Neural progenitor cell (in vitro differentiated cells): ENCODE data around the gene C15orf39. TPM values are rescaled to one million over a fixed set of nuclear protein-coding genes. Genes with fewer than 3 reads are reported as not detected.
A peak's percentile ranks its signal among the peaks of the same experiment; 100 is the strongest.

Source experiments
- DNase-seq: peaks from one replicate; pipeline ENCODE4 v3.0.0-alpha.2; 2016; ENCODE audit warnings: low spot score
- H2AFZ ChIP-seq: fragments of 200-600 bp; sonication (generic); replicated peaks from 2 replicates; pipeline ENCODE4 v1.6.1; 2016; ENCODE audit warnings: antibody characterized with exemption
- H3F3A ChIP-seq: fragments of 200-600 bp; sonication (generic); 2 replicates; pipeline ENCODE4 v1.6.1; 2016; ENCODE audit warnings: antibody characterized with exemption, low read depth
- H3K27ac ChIP-seq: fragments of 200-600 bp; sonication (generic); 2 replicates; pipeline ENCODE4 v1.5.1; 2016; ENCODE audit warnings: mild to moderate bottlenecking
- H3K27me3 ChIP-seq: fragments of 200-600 bp; sonication (generic); 2 replicates; pipeline ENCODE4 v1.6.1; 2016; ENCODE audit warnings: mild to moderate bottlenecking, moderate library complexity
- H3K36me3 ChIP-seq: fragments of 200-600 bp; sonication (generic); 2 replicates; pipeline ENCODE4 v1.5.1; 2016
- H3K4me1 ChIP-seq: fragments of 200-600 bp; sonication (generic); 2 replicates; pipeline ENCODE4 v1.6.1; 2016; ENCODE audit warnings: mixed run types
- H3K4me2 ChIP-seq: fragments of 200-600 bp; sonication (generic); 2 replicates; pipeline ENCODE4 v1.6.1; 2016
- H3K4me3 ChIP-seq: fragments of 200-600 bp; sonication (generic); 2 replicates; pipeline ENCODE4 v1.5.1; 2016
- H3K79me2 ChIP-seq: fragments of 200-600 bp; sonication (generic); 2 replicates; pipeline ENCODE4 v1.6.1; 2016; ENCODE audit warnings: low read depth
- H3K9ac ChIP-seq: fragments of 200-600 bp; sonication (generic); 2 replicates; pipeline ENCODE4 v1.6.1; 2016
- H3K9me3 ChIP-seq: fragments of 200-600 bp; sonication (generic); 2 replicates; pipeline ENCODE4 v1.5.1; 2016; ENCODE audit warnings: low read depth
- H4K20me1 ChIP-seq: fragments of 200-600 bp; sonication (generic); 2 replicates; pipeline ENCODE4 v1.6.1; 2016; ENCODE audit warnings: low read depth
- H3K27ac Mint-ChIP-seq: 3 replicates; pipeline ENCODE4 v1.8.0; 2021; ENCODE audit warnings: mixed read lengths
- H3K27me3 Mint-ChIP-seq: 2 replicates; pipeline ENCODE4 v1.8.0; 2022; ENCODE audit warnings: low read depth, mild to moderate bottlenecking, inconsistent platforms, moderate library complexity, mixed read lengths; ENCODE audit not compliant: insufficient read depth
- H3K36me3 Mint-ChIP-seq: 3 replicates; pipeline ENCODE4 v1.8.0; 2021; ENCODE audit warnings: mixed read lengths
- H3K4me1 Mint-ChIP-seq: 3 replicates; pipeline ENCODE4 v1.8.0; 2021; ENCODE audit warnings: mixed read lengths
- H3K4me3 Mint-ChIP-seq: 3 replicates; pipeline ENCODE4 v1.8.0; 2021; ENCODE audit warnings: mild to moderate bottlenecking, moderate library complexity, mixed read lengths
- H3K9me3 Mint-ChIP-seq: 3 replicates; pipeline ENCODE4 v1.8.0; 2020; ENCODE audit warnings: mixed read lengths
- EZH2 ChIP-seq: fragments of 200-600 bp; sonication (generic); IDR thresholded peaks from 2 replicates; pipeline ENCODE4 v1.6.1; 2017; ENCODE audit warnings: antibody characterized with exemption, mild to moderate bottlenecking, moderate library complexity
- EZH2phosphoT487 ChIP-seq: fragments of 200-600 bp; sonication (generic); IDR thresholded peaks from 2 replicates; pipeline ENCODE4 v1.6.1; 2017; ENCODE audit warnings: antibody characterized with exemption
- total RNA-seq: library from RNA; depleted of rRNA; stranded (reverse); fragments of >200 nt; gene quantifications from 2 replicates; pipeline ENCODE4 v1.2.3, GENCODE V29; 2015; ENCODE audit warnings: low replicate concordance
- TF ChIP-seq, protein P1 (sequence below): fragments of 200-600 bp; sonication (generic); IDR thresholded peaks from 2 replicates; pipeline ENCODE4 v1.5.1; 2017; ENCODE audit warnings: antibody characterized with exemption, mild to moderate bottlenecking

Gene C15orf39
- total RNA-seq, 1 donor from 2014 or later = 1.2 TPM

DNA sequence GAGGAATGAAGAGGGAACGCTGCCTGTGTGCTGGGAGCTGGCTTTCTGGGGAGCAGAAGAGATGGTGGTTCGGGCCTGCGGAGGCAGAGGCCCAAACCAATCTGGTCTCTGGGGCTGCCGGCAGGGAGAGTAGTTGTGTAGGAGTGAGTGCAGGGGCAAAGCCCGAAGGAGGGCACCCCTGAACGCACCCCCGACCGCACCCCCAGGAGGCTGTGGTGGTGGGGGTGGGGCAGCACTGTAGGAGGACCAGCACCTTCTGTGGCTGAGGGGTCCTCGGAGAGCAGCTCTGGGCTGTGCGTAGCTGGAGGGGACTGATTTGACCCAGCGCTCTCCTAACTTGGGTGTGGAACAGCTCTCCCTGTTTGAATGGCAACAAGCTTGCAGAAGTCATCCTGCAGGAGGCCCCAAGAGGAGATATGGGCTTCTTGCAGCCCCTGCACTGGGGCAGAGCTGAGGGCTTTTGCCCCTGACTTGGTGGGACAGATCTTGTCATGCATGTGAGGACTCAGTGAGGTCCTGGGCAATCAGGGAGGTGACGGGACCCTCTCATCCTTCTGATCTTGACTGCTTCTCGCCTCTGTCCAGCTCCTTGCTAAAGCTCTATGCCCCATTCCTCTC lies 26.1 kb downstream of the C15orf39 start:
- H3K27me3 Mint-ChIP-seq = peaks cover 8% of the 10 kb centered on the region
- H3K36me3 Mint-ChIP-seq = no peaks in the 10 kb centered on the region
- no peaks in the 10 kb centered on the region for H3K9me3 Mint-ChIP-seq
- no peak overlapping the region for H3K4me3 Mint-ChIP-seq
- DNase-seq = no peak
- no peak overlapping the region for H3K27ac Mint-ChIP-seq
- no peak overlapping the region for H2AFZ ChIP-seq
- H3K27me3 ChIP-seq = no peaks in the 10 kb centered on the region
- no peaks in the 10 kb centered on the region for H3K9me3 ChIP-seq
- H3K4me2 ChIP-seq = no peak overlapping the region
- no peaks in the 10 kb centered on the region for H3K79me2 ChIP-seq
- H3K4me3 ChIP-seq = no peak overlapping the region
- H3K36me3 ChIP-seq = no peaks in the 10 kb centered on the region
- no peaks in the 10 kb centered on the region for H3K4me1 ChIP-seq
- H3K9ac ChIP-seq = no peak overlapping the region
- no peaks in the 10 kb centered on the region for H4K20me1 ChIP-seq
- H3K4me1 Mint-ChIP-seq = peaks cover 10% of the 10 kb centered on the region
- no peak overlapping the region for H3K27ac ChIP-seq
- TF ChIP-seq EZH2phosphoT487 (no peak), EZH2 (no peak)
- TF ChIP-seq, protein P1, sequence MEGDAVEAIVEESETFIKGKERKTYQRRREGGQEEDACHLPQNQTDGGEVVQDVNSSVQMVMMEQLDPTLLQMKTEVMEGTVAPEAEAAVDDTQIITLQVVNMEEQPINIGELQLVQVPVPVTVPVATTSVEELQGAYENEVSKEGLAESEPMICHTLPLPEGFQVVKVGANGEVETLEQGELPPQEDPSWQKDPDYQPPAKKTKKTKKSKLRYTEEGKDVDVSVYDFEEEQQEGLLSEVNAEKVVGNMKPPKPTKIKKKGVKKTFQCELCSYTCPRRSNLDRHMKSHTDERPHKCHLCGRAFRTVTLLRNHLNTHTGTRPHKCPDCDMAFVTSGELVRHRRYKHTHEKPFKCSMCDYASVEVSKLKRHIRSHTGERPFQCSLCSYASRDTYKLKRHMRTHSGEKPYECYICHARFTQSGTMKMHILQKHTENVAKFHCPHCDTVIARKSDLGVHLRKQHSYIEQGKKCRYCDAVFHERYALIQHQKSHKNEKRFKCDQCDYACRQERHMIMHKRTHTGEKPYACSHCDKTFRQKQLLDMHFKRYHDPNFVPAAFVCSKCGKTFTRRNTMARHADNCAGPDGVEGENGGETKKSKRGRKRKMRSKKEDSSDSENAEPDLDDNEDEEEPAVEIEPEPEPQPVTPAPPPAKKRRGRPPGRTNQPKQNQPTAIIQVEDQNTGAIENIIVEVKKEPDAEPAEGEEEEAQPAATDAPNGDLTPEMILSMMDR = no peak
- H3F3A ChIP-seq = no peaks in the 10 kb centered on the region

DNA sequence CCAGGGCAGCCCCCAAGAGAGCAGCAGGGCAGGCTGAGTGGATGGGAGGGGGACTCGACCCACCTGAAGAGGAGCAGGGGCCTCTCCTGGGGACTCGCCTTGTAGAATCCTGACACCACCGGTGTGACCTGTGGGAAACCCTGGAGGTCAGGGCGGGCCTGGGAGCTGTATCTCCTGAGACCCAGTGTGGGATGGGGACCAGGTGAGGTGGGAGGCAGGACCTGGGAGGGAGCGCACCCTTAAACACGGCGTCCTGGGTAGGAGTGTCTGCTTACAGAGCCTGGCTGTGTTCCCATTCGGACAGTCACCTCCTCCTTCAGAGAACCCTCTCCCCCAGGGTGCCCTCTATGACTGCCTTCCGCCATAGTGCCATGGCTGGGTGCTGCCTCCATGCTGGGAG lies 27.1 kb downstream of the C15orf39 start:
- no peak overlapping the region for H3K27ac ChIP-seq
- H3K9me3 Mint-ChIP-seq = no peaks in the 10 kb centered on the region
- H3F3A ChIP-seq = no peaks in the 10 kb centered on the region
- no peaks in the 10 kb centered on the region for H3K27me3 ChIP-seq
- no peak for TF ChIP-seq EZH2
- no peak for DNase-seq
- H3K27me3 Mint-ChIP-seq = peaks cover 8% of the 10 kb centered on the region
- H3K4me3 ChIP-seq = no peak overlapping the region
- H3K27ac Mint-ChIP-seq = no peak overlapping the region
- no peaks in the 10 kb centered on the region for H3K79me2 ChIP-seq
- no peaks in the 10 kb centered on the region for H3K9me3 ChIP-seq
- H4K20me1 ChIP-seq = no peaks in the 10 kb centered on the region
- no peak overlapping the region for H2AFZ ChIP-seq
- H3K4me3 Mint-ChIP-seq = no peak overlapping the region
- H3K4me1 Mint-ChIP-seq = peaks cover 10% of the 10 kb centered on the region
- H3K4me1 ChIP-seq = no peaks in the 10 kb centered on the region
- no peak overlapping the region for H3K4me2 ChIP-seq
- no peak overlapping the region for H3K9ac ChIP-seq
- H3K36me3 ChIP-seq = no peaks in the 10 kb centered on the region
- no peaks in the 10 kb centered on the region for H3K36me3 Mint-ChIP-seq

- peak overlapping the region; percentile 50 for H3K27ac Mint-ChIP-seq
- peaks cover 8% of the 10 kb centered on the region for H3K27me3 Mint-ChIP-seq
- Histone ChIP-seq H3K79me2 (no peaks in the 10 kb centered on the region), H3K4me2 (no peak overlapping the region), H3K4me1 (no peaks in the 10 kb centered on the region), H2AFZ (no peak overlapping the region), H3F3A (no peaks in the 10 kb centered on the region), H3K4me3 (no peak overlapping the region), H3K36me3 (no peaks in the 10 kb centered on the region), H4K20me1 (no peaks in the 10 kb centered on the region), H3K9ac (no peak overlapping the region), H3K27ac (no peak overlapping the region), H3K27me3 (no peaks in the 10 kb centered on the region), H3K9me3 (no peaks in the 10 kb centered on the region)
- H3K9me3 Mint-ChIP-seq = no peaks in the 10 kb centered on the region
- DNase-seq = no peak
- H3K4me3 Mint-ChIP-seq = no peak overlapping the region
- no peaks in the 10 kb centered on the region for H3K36me3 Mint-ChIP-seq
- TF ChIP-seq EZH2 (no peak), EZH2phosphoT487 (no peak)
- TF ChIP-seq, protein P1 = no peak
- peaks cover 10% of the 10 kb centered on the region for H3K4me1 Mint-ChIP-seq
These were observed 27.7 kb downstream of the C15orf39 start for GRCh38 chr15:75229191-75230015.

GRCh38 chr15:75230016-75230343 lies 28.3 kb downstream of the C15orf39 start:
- Mint-ChIP-seq H3K9me3 (no peaks in the 10 kb centered on the region), H3K27me3 (peaks cover 7% of the 10 kb centered on the region), H3K4me3 (no peak overlapping the region), H3K36me3 (no peaks in the 10 kb centered on the region), H3K27ac (peak overlapping the region; percentile 50), H3K4me1 (peaks cover 10% of the 10 kb centered on the region)
- Histone ChIP-seq H4K20me1 (no peaks in the 10 kb centered on the region), H3F3A (no peaks in the 10 kb centered on the region), H3K27ac (no peak overlapping the region), H3K36me3 (no peaks in the 10 kb centered on the region), H2AFZ (no peak overlapping the region), H3K4me3 (no peak overlapping the region), H3K27me3 (no peaks in the 10 kb centered on the region), H3K9ac (no peak overlapping the region), H3K9me3 (no peaks in the 10 kb centered on the region), H3K4me2 (no peak overlapping the region), H3K4me1 (no peaks in the 10 kb centered on the region), H3K79me2 (no peaks in the 10 kb centered on the region)
- TF ChIP-seq, protein P1 = no peak
- TF ChIP-seq EZH2phosphoT487 (no peak), EZH2 (no peak)
- DNase-seq = no peak
